Body of pancreas (tissue), 4 donors: ENCODE measurements around the gene CACNA2D3.

ENCODE experiments used
- CTCF ChIP-seq, 7 experiments: fragments of 450-650 bp in 4 of 7; fragments of 200-600 bp in 3 of 7; sonication (generic) in 3 of 7; IDR thresholded peaks; one replicate each; pipeline ENCODE4 v1.5.1; 2016 to 2019; ENCODE audit warnings: antibody characterized with exemption in 7 of 7
- POLR2A ChIP-seq, 3 donors: fragments of 450-650 bp; IDR thresholded peaks; one replicate each; pipeline ENCODE4 v1.6.1; 2016; ENCODE audit warnings: antibody characterized with exemption in 3 of 3, mild to moderate bottlenecking in 2 of 3

GRCh38 chr3:54273791-54274190, 151.4 kb downstream of the CACNA2D3 start:
- no peak for TF ChIP-seq POLR2A (IDR thresholded peaks at IDR 0.05)
- TF ChIP-seq CTCF (IDR thresholded peaks at IDR 0.05) = no peak
